Sigmoid colon (tissue), 7 donors: ENCODE results near the gene FZR1. TPM values are rescaled to one million over a fixed set of nuclear protein-coding genes. Genes with fewer than 3 reads are reported as not detected.
A peak's percentile ranks its signal among the peaks of the same experiment; 100 is the strongest.
"Not testable (repeated sequence)": the region's sequence is repeated elsewhere in the genome, so short reads cannot be mapped to it uniquely, and the experiment has no call there.

Experiments
- DNase-seq: peaks from one replicate; pipeline ENCODE4 v3.0.0-alpha.2; 2019
- H3K27ac ChIP-seq, 4 donors: fragments of 200-600 bp; sonication (generic); one replicate each; pipeline ENCODE4 v1.5.1; 2016 to 2019; ENCODE audit warnings: mild to moderate bottlenecking in 1 of 4
- H3K27me3 ChIP-seq, 3 donors: fragments of 200-600 bp; sonication (generic); one replicate each; pipeline ENCODE4 v1.5.1; 2019; ENCODE audit warnings: mild to moderate bottlenecking in 1 of 3
- H3K36me3 ChIP-seq, 4 donors: fragments of 200-600 bp; sonication (generic); one replicate each; pipeline ENCODE4 v1.5.1; 2016 to 2019
- H3K4me1 ChIP-seq, 4 donors: fragments of 200-600 bp; sonication (generic); one replicate each; pipeline ENCODE4 v1.5.1; 2017 to 2019
- H3K4me3 ChIP-seq, 4 donors: fragments of 200-600 bp; sonication (generic); one replicate each; pipeline ENCODE4 v1.5.1; 2017 to 2019; ENCODE audit warnings: mild to moderate bottlenecking in 2 of 4, moderate library complexity in 1 of 4
- H3K9me3 ChIP-seq, 4 donors: fragments of 200-600 bp in 3 of 4; sonication (generic) in 3 of 4; one replicate each; pipeline versions ENCODE4 v1.5.1 to v1.6.1; 2013 to 2019
- EP300 ChIP-seq, 4 donors: sonication (generic); formaldehyde crosslinking; IDR thresholded peaks; one replicate each; pipeline ENCODE4 v1.6.1; 2017; ENCODE audit warnings: antibody characterized with exemption in 4 of 4
- POLR2A ChIP-seq, 2 donors: fragments of 450-650 bp; IDR thresholded peaks; one replicate each; pipeline ENCODE4 v1.6.1; 2016; ENCODE audit warnings: antibody characterized with exemption in 2 of 2, mild to moderate bottlenecking in 2 of 2, moderate library complexity in 2 of 2
- POLR2AphosphoS5 ChIP-seq, 4 donors: sonication (generic); formaldehyde crosslinking; IDR thresholded peaks; one replicate each; pipeline ENCODE4 v1.6.1; 2017; ENCODE audit warnings: antibody characterized with exemption in 4 of 4
- WGBS, 2 donors: extraction: QIAGEN DNeasy Blood & Tissue Kit; methylation state at CpG; one replicate each; pipeline ENCODE4 v1.1.7; 2013; 5-methylcytosine and 5-hydroxymethylcytosine counted together
- intact Hi-C: fragments of 100-400 bp; cut with DNase I; formaldehyde crosslinking; loops from one replicate; pipeline ENCODE4 v1.15.1; 2023
- polyA plus RNA-seq, 3 donors: library from polyadenylated mRNA; stranded (reverse); fragments of 200-250 nt; gene quantifications; one replicate each; pipeline ENCODE4 v1.2.3, GENCODE V29; 2013
- total RNA-seq, 4 donors: library from RNA; depleted of rRNA; stranded (reverse); fragments of >200 nt; gene quantifications; one replicate each; pipeline ENCODE4 v1.1.0, GENCODE V29; 2016
- TF ChIP-seq, protein P1 (sequence below), 4 experiments: fragments of 450-650 bp in 3 of 4; fragments of 200-600 bp in 1 of 4; IDR thresholded peaks; one replicate each; pipeline ENCODE4 v1.5.1; 2016 to 2019; ENCODE audit warnings: antibody characterized with exemption in 4 of 4, mild to moderate bottlenecking in 3 of 4, moderate library complexity in 2 of 4
- donor health status: healthy with polysubstance abuse.
- donor health status: Bipolar disorder and iron deficiency.
- donor health status: healthy.

FZR1 gene
- total and polyA plus RNA-seq, 7 donors = 11.4 to 44.6 (median 18.1) TPM

DNA sequence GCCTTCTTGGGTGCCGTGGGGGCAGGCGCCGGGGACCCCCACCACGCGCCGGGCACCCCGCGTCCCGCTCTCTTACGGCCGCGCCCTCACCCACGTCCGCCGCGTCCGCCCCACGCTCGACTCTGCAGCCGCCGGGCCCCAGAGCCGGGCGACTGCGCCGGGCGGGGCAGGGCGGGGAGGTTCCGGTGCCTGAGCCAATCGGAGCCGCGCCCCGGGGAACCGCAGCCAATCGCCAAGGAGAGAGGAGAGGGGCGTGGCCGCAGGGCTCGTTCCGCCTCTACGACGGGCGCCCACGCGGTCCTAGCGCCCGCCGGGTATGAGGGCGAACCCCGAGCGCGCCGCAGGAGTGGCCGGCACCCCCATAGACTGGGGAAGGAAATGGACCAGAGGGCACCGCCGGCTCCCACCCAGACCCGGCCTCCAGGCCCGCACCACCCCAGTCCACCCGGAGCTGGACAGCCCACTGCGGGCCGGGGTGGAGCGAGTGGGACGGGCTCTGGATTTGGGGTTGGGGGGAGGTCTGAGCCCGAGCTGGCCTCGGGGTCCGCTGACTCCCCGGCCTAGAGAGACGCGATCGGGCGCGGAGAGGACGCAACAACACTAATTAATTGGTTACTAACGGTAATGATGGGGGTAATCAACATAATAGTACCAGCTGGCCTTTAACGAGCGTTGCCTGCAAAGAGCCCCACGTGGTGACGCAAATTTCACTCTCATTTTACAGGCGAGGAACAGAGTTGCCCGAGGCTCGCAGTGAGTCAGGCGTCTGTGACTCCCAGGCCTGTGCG lies 51.5 kb downstream of the FZR1 start, which contains the start of gene MFSD12:
Gene MFSD12, minus strand, starts transcription at position 126 of the 788 bp plus-strand sequence. CDS start 183 bp downstream, outside the sequence.
- TF ChIP-seq EP300 (IDR thresholded peaks at IDR 0.05) = peak in 1 of 4 donors; percentile 37
- TF ChIP-seq POLR2AphosphoS5 (IDR thresholded peaks at IDR 0.05) = peak; percentile 38 to 81 (median 74)
- TF ChIP-seq, protein P1, sequence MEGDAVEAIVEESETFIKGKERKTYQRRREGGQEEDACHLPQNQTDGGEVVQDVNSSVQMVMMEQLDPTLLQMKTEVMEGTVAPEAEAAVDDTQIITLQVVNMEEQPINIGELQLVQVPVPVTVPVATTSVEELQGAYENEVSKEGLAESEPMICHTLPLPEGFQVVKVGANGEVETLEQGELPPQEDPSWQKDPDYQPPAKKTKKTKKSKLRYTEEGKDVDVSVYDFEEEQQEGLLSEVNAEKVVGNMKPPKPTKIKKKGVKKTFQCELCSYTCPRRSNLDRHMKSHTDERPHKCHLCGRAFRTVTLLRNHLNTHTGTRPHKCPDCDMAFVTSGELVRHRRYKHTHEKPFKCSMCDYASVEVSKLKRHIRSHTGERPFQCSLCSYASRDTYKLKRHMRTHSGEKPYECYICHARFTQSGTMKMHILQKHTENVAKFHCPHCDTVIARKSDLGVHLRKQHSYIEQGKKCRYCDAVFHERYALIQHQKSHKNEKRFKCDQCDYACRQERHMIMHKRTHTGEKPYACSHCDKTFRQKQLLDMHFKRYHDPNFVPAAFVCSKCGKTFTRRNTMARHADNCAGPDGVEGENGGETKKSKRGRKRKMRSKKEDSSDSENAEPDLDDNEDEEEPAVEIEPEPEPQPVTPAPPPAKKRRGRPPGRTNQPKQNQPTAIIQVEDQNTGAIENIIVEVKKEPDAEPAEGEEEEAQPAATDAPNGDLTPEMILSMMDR (IDR thresholded peaks at IDR 0.05) = no peak
- no peak for TF ChIP-seq POLR2A (IDR thresholded peaks at IDR 0.05)

DNA sequence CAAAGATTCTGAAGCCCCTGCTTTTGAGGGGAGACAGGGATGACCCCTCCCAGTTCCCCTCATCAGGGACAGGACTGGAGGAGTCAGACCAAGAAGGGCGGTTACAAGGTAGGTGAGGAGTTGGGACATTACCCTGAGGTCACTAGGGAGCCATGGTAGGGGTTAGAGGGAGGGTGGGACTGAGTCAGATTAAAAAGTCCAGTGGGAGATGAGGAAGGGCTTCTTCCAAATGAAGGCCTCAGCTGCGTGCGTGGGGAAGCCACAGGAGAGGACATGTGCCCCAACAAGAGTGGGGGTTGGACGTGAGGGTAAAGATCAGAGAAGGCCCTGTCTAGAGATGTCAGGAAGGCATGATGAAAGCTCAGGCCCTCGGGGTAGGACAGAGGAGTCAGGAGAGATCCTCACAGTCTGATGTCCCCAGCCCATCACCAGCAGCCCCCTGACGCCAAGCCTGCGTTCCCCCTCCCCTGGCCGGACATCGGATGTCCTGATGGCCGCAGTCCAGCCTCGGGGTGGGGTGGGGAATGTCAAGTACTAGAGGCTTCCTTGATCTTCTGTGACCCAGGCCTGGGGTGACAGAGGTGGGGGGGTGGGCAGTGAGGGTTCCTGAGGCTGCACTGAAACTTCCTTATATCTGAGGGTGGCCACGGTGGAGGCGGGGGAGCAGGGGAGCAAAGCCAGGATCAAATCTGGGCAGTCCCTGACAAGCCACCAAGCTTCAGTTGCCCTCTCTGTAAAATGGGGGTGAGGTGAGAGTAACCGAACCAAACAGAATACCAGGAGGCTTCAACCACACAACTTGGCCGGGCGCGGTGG lies 57.8 kb downstream of the FZR1 start:
- Histone ChIP-seq H3K4me1 (no peaks in the 10 kb centered on the region), H3K9me3 (no peaks in the 10 kb centered on the region), H3K36me3 (no peaks in the 10 kb centered on the region), H3K27me3 (no peaks in the 10 kb centered on the region), H3K4me3 (no peak overlapping the region), H3K27ac (no peak overlapping the region)
- TF ChIP-seq POLR2AphosphoS5 (IDR thresholded peaks at IDR 0.05) (no peak), POLR2A (IDR thresholded peaks at IDR 0.05) (no peak), EP300 (IDR thresholded peaks at IDR 0.05) (no peak)
- TF ChIP-seq, protein P1 (IDR thresholded peaks at IDR 0.05) = no peak
- 80 to 87% methylated on average over 17 of the region's 17 CpGs for WGBS, 2 donors
- no peak for DNase-seq
- intact Hi-C loops = no loop called here

More for the DNA sequence above, 51.5 kb downstream of the FZR1 start, which contains the start of gene MFSD12:
- WGBS, 2 donors = 1% methylated on average over 81 of the region's 81 CpGs
- DNase-seq = peak; percentile 97
- peak within 1 kb of the TSS; percentile 83 to 91 (median 87) for H3K27ac ChIP-seq
- no peaks in the 10 kb centered on the region for H3K36me3 ChIP-seq
- intact Hi-C loops = loop anchor here (1.0 kb wide), 1 partner anchor 15 kb away; the partner anchor contains the start of gene HMG20B
- no peaks in the 10 kb centered on the region for H3K9me3 ChIP-seq
- peak within 1 kb of the TSS; percentile 66 to 99 (median 93) for H3K4me3 ChIP-seq
- H3K27me3 ChIP-seq = no peaks in the 10 kb centered on the region
- peaks cover 0 to 33% (median 27%) of the 10 kb centered on the region in 4 donors for H3K4me1 ChIP-seq

DNA sequence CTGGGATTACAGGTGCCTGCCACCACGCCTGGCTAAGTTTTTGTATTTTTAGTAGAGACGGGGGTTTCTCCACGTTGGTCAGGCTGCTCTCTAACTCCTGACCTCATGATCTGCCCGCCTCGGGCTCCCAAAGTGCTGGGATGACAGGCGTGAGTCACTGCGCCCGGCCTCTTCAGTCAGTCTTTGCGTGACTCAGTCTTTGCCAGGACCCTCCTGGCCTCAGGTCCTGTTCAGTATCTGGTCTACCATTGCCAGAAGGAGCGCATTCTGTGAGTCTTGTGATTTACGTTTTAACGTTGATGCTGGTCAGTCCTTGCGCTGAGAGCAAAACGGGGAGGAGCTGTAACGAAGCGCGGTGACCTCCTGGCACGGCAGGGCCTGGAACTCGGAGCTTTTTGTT lies 59.0 kb downstream of the FZR1 start:
- H3K27me3 ChIP-seq = no peaks in the 10 kb centered on the region
- no peaks in the 10 kb centered on the region for H3K36me3 ChIP-seq
- no peaks in the 10 kb centered on the region for H3K4me1 ChIP-seq
- no peaks in the 10 kb centered on the region for H3K9me3 ChIP-seq
- 87 to 90% methylated on average over 19 of the region's 19 CpGs for WGBS, 2 donors
- H3K4me3 ChIP-seq = no peak overlapping the region
- intact Hi-C loops = no loop called here
- H3K27ac ChIP-seq = no peak overlapping the region
- DNase-seq = no peak
- TF ChIP-seq EP300 (IDR thresholded peaks at IDR 0.05) = no peak
- TF ChIP-seq POLR2A (IDR thresholded peaks at IDR 0.05) = no peak
- TF ChIP-seq POLR2AphosphoS5 (IDR thresholded peaks at IDR 0.05) = no peak
- TF ChIP-seq, protein P1 (IDR thresholded peaks at IDR 0.05) = no peak

DNA sequence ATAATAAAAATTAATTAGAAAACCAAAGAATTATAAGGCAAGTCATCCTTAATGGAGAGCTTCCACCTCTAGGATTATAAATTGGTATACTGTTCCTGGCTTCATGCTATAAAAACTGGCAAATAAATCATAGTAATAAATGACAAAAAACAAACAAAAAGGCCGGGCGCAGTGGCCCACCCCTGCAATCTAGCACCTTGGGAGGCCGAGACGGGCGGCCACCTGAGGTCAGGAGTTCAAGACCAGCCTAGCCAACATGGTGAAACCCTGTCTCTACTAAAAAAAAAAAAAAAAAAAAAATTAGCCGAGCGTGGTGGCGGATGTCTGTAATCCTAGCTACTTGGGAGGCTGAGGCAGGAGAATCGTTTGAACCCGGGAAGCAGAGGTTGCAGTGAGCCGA lies 63.9 kb downstream of the FZR1 start:
- peaks cover 0 to 22% (median 17%) of the 10 kb centered on the region in 4 donors for H3K4me1 ChIP-seq
- DNase-seq, H3K9me3 ChIP-seq, H3K4me3 ChIP-seq, H3K27me3 ChIP-seq, H3K27ac ChIP-seq, H3K36me3 ChIP-seq, intact Hi-C loops: not testable (repeated sequence)
- WGBS, 2 donors = 19 to 76% methylated on average over 11 of the region's 11 CpGs

DNA sequence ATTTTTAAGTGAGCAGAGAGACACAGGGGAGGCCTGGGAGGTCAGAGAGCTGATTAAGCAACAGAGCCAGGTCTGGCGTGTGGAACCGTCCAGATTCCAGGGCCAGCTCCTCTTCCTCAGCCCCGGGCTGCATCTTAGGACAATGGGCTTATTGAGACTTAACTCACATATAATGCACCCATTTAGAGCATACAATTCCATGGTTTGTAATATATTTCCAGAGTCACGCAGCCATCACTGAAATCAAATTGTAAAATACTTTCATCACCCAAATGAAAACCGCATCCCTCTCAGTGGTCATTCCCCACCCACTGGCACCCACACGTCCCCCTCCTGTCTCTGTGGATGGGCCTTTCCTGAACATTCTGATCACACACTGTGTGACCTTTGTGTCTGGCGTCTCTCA lies 64.5 kb downstream of the FZR1 start:
- WGBS, 2 donors = 29 to 81% methylated on average over 7 of the region's 7 CpGs
- Histone ChIP-seq H3K27ac (peak overlapping the region in 2 of 4 donors; percentile 29 to 31), H3K4me1 (peaks cover 0 to 28% (median 22%) of the 10 kb centered on the region in 4 donors), H3K4me3 (no peak overlapping the region), H3K36me3 (no peaks in the 10 kb centered on the region), H3K27me3 (no peaks in the 10 kb centered on the region), H3K9me3 (no peaks in the 10 kb centered on the region)
- TF ChIP-seq EP300 (IDR thresholded peaks at IDR 0.05) = no peak
- no peak for TF ChIP-seq POLR2A (IDR thresholded peaks at IDR 0.05)
- intact Hi-C loops = no loop called here
- no peak for DNase-seq
